ENCODE data around the gene NDUFS7.

The NDUFS7 gene

GRCh38 chr19:1351381-1351851 is 32.3 kb upstream of the NDUFS7 start:
- TF ChIP-seq CTCF (IDR thresholded peaks at IDR 0.05; ENCODE audit: extremely low read depth, insufficient read depth, missing control alignments), result no peak
- no peak for DNase-seq (ENCODE audit: low spot score)
- in situ Hi-C loops (cut with MboI; ENCODE audit: low pct_unique_long_range_greater_than_20kb, low sequenced_read_pairs, unreplicated experiment), result no loop called here

- in situ Hi-C loops (cut with MboI; ENCODE audit: low pct_unique_long_range_greater_than_20kb, low sequenced_read_pairs, unreplicated experiment), result no loop called here
- TF ChIP-seq CTCF (IDR thresholded peaks at IDR 0.05; ENCODE audit: extremely low read depth, insufficient read depth, missing control alignments), result no peak
- DNase-seq (ENCODE audit: low spot score), result no peak
Observed at GRCh38 chr19:1353144-1353543, 30.6 kb upstream of the NDUFS7 start.

- in situ Hi-C loops (cut with MboI; ENCODE audit: low pct_unique_long_range_greater_than_20kb, low sequenced_read_pairs, unreplicated experiment), result no loop called here
- TF ChIP-seq CTCF (IDR thresholded peaks at IDR 0.05; ENCODE audit: extremely low read depth, insufficient read depth, missing control alignments), result no peak
- DNase-seq (ENCODE audit: low spot score), result no peak
Observed at GRCh38 chr19:1354970-1355567, 28.6 kb upstream of the NDUFS7 start.

GRCh38 chr19:1355568-1356507 is 27.9 kb upstream of the NDUFS7 start:
- TF ChIP-seq CTCF (IDR thresholded peaks at IDR 0.05; ENCODE audit: extremely low read depth, insufficient read depth, missing control alignments), result no peak
- no peak for DNase-seq (ENCODE audit: low spot score)
- in situ Hi-C loops (cut with MboI; ENCODE audit: low pct_unique_long_range_greater_than_20kb, low sequenced_read_pairs, unreplicated experiment), result no loop called here

DNA sequence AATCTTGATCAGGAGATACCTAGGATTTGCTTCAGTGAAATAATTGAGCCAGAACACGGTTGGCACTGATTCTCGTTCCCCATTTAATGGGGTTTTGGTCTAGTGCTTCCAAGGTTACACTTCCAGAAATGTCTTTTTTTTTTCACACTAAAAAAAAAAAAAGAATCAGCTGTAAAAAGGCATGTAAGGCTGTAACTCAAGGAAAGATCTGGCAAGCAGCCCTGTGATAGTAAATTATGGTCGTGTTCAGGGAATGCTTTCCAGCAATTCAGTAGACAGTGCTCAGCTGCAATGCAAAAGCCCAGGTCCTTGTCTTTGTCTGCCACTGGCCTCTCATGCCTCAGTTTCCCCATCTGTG is 27.2 kb upstream of the NDUFS7 start:
- no peak for DNase-seq (ENCODE audit: low spot score)
- no peak for TF ChIP-seq CTCF (IDR thresholded peaks at IDR 0.05; ENCODE audit: extremely low read depth, insufficient read depth, missing control alignments)
- in situ Hi-C loops (cut with MboI; ENCODE audit: low pct_unique_long_range_greater_than_20kb, low sequenced_read_pairs, unreplicated experiment), result no loop called here

DNA sequence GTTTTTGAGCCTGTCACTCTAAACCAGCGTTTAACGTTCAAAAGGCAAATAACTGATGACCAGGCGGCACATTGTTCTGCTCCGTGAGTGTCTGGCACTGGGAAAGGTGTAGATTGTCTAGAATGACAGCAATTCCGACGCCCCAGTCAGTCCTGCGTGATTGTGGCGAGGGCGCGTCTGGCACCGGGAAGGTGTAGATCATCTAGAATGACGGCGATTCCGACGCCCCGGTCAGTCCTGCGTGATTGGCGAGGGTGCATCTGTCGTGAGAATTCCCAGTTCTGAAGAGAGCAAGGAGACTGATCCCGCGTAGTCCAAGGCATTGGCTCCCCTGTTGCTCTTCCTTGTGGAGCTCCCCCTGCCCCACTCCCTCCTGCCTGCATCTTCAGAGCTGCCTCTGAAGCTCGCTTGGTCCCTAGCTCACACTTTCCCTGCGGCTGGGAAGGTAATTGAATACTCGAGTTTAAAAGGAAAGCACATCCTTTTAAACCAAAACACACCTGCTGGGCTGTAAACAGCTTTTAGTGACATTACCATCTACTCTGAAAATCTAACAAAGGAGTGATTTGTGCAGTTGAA is 26.1 kb upstream of the NDUFS7 start:
- DNase-seq (ENCODE audit: low spot score), result no peak
- no peak for TF ChIP-seq CTCF (IDR thresholded peaks at IDR 0.05; ENCODE audit: extremely low read depth, insufficient read depth, missing control alignments)
- in situ Hi-C loops (cut with MboI; ENCODE audit: low pct_unique_long_range_greater_than_20kb, low sequenced_read_pairs, unreplicated experiment), result no loop called here
